Ramos (cell line): Measurements from ENCODE around the gene WNT2B.

ENCODE experiments used
- in situ Hi-C: fragments of 300-500 bp; cut with MboI; formaldehyde crosslinking; loops from one replicate; pipeline ENCODE4 v1.14.3; 2022; ENCODE audit warnings: low sequenced_read_pairs; ENCODE audit not compliant: unreplicated experiment

WNT2B gene

GRCh38 chr1:112504001-112504660 is 4.6 kb upstream of the WNT2B start:
- in situ Hi-C loops: loop anchor here (10.0 kb wide), 1 partner anchor 111 kb away; the partner anchor contains the start of genes CAPZA1 and ST7L

GRCh38 chr1:112504661-112505399 is 3.9 kb upstream of the WNT2B start:
- in situ Hi-C loops: loop anchor here (10.0 kb wide), 1 partner anchor 110 kb away; the partner anchor contains the start of genes CAPZA1 and ST7L

- in situ Hi-C loops: loop anchor here (10.0 kb wide), 1 partner anchor 109 kb away; the partner anchor contains the start of genes CAPZA1 and ST7L
Observed at GRCh38 chr1:112505400-112505785, 3.4 kb upstream of the WNT2B start.

- in situ Hi-C loops: loop anchor here (10.0 kb wide), 1 partner anchor 109 kb away; the partner anchor contains the start of genes CAPZA1 and ST7L
Observed at GRCh38 chr1:112505878-112506277, 2.9 kb upstream of the WNT2B start.

GRCh38 chr1:112506306-112506705 is 2.5 kb upstream of the WNT2B start:
- in situ Hi-C loops: loop anchor here (10.0 kb wide), 1 partner anchor 108 kb away; the partner anchor contains the start of genes CAPZA1 and ST7L

GRCh38 chr1:112506731-112507130 is 2.0 kb upstream of the WNT2B start:
- in situ Hi-C loops: loop anchor here (10.0 kb wide), 1 partner anchor 108 kb away; the partner anchor contains the start of genes CAPZA1 and ST7L

GRCh38 chr1:112507336-112507735 is 1.4 kb upstream of the WNT2B start:
- in situ Hi-C loops: loop anchor here (10.0 kb wide), 1 partner anchor 107 kb away; the partner anchor contains the start of genes CAPZA1 and ST7L

- in situ Hi-C loops: loop anchor here (10.0 kb wide), 1 partner anchor 107 kb away; the partner anchor contains the start of genes CAPZA1 and ST7L
Observed at GRCh38 chr1:112507921-112508277, 866 bp upstream of the WNT2B start.

GRCh38 chr1:112509005-112509659 is 367 bp downstream of the WNT2B start:
- in situ Hi-C loops: loop anchor here (10.0 kb wide), 1 partner anchor 106 kb away; the partner anchor contains the start of genes CAPZA1 and ST7L

- in situ Hi-C loops: loop anchor here (10.0 kb wide), 1 partner anchor 105 kb away; the partner anchor contains the start of genes CAPZA1 and ST7L
Observed at GRCh38 chr1:112509660-112510178, 954 bp downstream of the WNT2B start.

- in situ Hi-C loops: no loop called here
Observed at GRCh38 chr1:112510340-112510739, 1.6 kb downstream of the WNT2B start.

- in situ Hi-C loops: no loop called here
Observed at GRCh38 chr1:112511897-112512296, 3.1 kb downstream of the WNT2B start.

GRCh38 chr1:112513112-112513870 is 4.5 kb downstream of the WNT2B start:
- in situ Hi-C loops: no loop called here

GRCh38 chr1:112514901-112515300 is 6.1 kb downstream of the WNT2B start:
- in situ Hi-C loops: no loop called here

GRCh38 chr1:112515311-112516009 is 6.7 kb downstream of the WNT2B start:
- in situ Hi-C loops: no loop called here

- in situ Hi-C loops: no loop called here
Observed at GRCh38 chr1:112516141-112516540, 7.4 kb downstream of the WNT2B start.

- in situ Hi-C loops: no loop called here
Observed at GRCh38 chr1:112517231-112517630, 8.5 kb downstream of the WNT2B start.

GRCh38 chr1:112517646-112518045 is 8.9 kb downstream of the WNT2B start:
- in situ Hi-C loops: no loop called here

- in situ Hi-C loops: no loop called here
Observed at GRCh38 chr1:112518186-112518585, 9.4 kb downstream of the WNT2B start.
